NOMO-1 treated with dmso at 0.1 percent for 144 hours (cell line): ENCODE results near the gene HMGXB3.
A peak's percentile ranks its signal among the peaks of the same experiment; 100 is the strongest.

Source experiments
- DNase-seq: peaks from one replicate; lab custom pipeline; 2025; ENCODE audit not compliant: unreplicated experiment; lab: John Stamatoyannopoulos, UW

The HMGXB3 gene

GRCh38 chr5:150066901-150067396 lies 66.4 kb downstream of the HMGXB3 start:
- peak; percentile 14 for DNase-seq

- DNase-seq, result no peak
Measured at GRCh38 chr5:150067405-150067960, 66.9 kb downstream of the HMGXB3 start.

- DNase-seq, result no peak
Measured at GRCh38 chr5:150068071-150068470, 67.5 kb downstream of the HMGXB3 start.

- no peak for DNase-seq
Measured at GRCh38 chr5:150068472-150068871, 67.9 kb downstream of the HMGXB3 start.

GRCh38 chr5:150068961-150069645 lies 68.6 kb downstream of the HMGXB3 start:
- no peak for DNase-seq

GRCh38 chr5:150069672-150070627 lies 69.4 kb downstream of the HMGXB3 start:
- no peak for DNase-seq

- DNase-seq, result no peak
Measured at GRCh38 chr5:150070821-150071220, 70.3 kb downstream of the HMGXB3 start.

- DNase-seq, result no peak
Measured at GRCh38 chr5:150073086-150073625, 72.6 kb downstream of the HMGXB3 start.

- DNase-seq, result no peak
Measured at GRCh38 chr5:150073677-150074076, 73.1 kb downstream of the HMGXB3 start.

GRCh38 chr5:150075233-150075632 lies 74.7 kb downstream of the HMGXB3 start:
- no peak for DNase-seq

- no peak for DNase-seq
Measured at GRCh38 chr5:150075806-150076205, 75.3 kb downstream of the HMGXB3 start.

- no peak for DNase-seq
Measured at GRCh38 chr5:150077060-150077459, 76.5 kb downstream of the HMGXB3 start.

- no peak for DNase-seq
Measured at GRCh38 chr5:150077996-150078801, 77.7 kb downstream of the HMGXB3 start.

- DNase-seq, result no peak
Measured at GRCh38 chr5:150078802-150079689, 78.5 kb downstream of the HMGXB3 start.

- DNase-seq, result no peak
Measured at GRCh38 chr5:150079909-150080461, 79.4 kb downstream of the HMGXB3 start.

- DNase-seq, result no peak
Measured at GRCh38 chr5:150080696-150081435, 80.3 kb downstream of the HMGXB3 start.

- DNase-seq, result peak; percentile 81
Measured at GRCh38 chr5:150081541-150082283, 81.2 kb downstream of the HMGXB3 start.

- DNase-seq, result peak; percentile 5
Measured at GRCh38 chr5:150082374-150082773, 81.8 kb downstream of the HMGXB3 start.
